CD14-positive monocyte (primary cell): ENCODE data around the gene GPSM1. TPM values are rescaled to one million over a fixed set of nuclear protein-coding genes. Genes with fewer than 3 reads are reported as not detected.

Experiments used
- DNase-seq, 3 donors: peaks; one replicate each; pipeline ENCODE4 v3.0.0-alpha.2; 2011 to 2022
- H2AFZ ChIP-seq: 2 replicates; pipeline ENCODE4 v1.6.0; 2012; ENCODE audit warnings: mild to moderate bottlenecking, low read depth, low read length, inconsistent platforms; ENCODE audit not compliant: insufficient read depth, poor library complexity, severe bottlenecking
- H3K27ac ChIP-seq, 2 donors: 1 replicate in 1 of 2; 2 replicates in 1 of 2; pipeline ENCODE4 v1.5.1; 2012 to 2013; ENCODE audit warnings: low read length in 2 of 2, control low read depth in 1 of 2, inconsistent platforms in 1 of 2, low read depth in 1 of 2, mild to moderate bottlenecking in 1 of 2
- H3K27me3 ChIP-seq, 2 donors: one replicate each; pipeline versions ENCODE4 v1.6.0 to v1.6.1; 2011 to 2013; ENCODE audit warnings: low read length in 2 of 2; ENCODE audit not compliant: control insufficient read depth in 2 of 2, insufficient read depth in 2 of 2
- H3K36me3 ChIP-seq, 2 donors: replicated peaks in 1 of 2; 1 replicate in 1 of 2; 2 replicates in 1 of 2; pipeline versions ENCODE4 v1.5.1 to v1.6.1; 2012 to 2013; ENCODE audit warnings: low read length in 2 of 2, control low read depth in 1 of 2, inconsistent platforms in 1 of 2, mild to moderate bottlenecking in 1 of 2; ENCODE audit not compliant: insufficient read depth in 2 of 2, control insufficient read depth in 1 of 2
- H3K4me1 ChIP-seq, 2 donors: 1 replicate in 1 of 2; 2 replicates in 1 of 2; pipeline versions ENCODE4 v1.5.1 to v1.6.1; 2012 to 2013; ENCODE audit warnings: low read length in 2 of 2, control low read depth in 1 of 2, inconsistent platforms in 1 of 2, mild to moderate bottlenecking in 1 of 2, moderate library complexity in 1 of 2; ENCODE audit not compliant: insufficient read depth in 2 of 2, control insufficient read depth in 1 of 2
- H3K4me2 ChIP-seq: replicated peaks from 2 replicates; pipeline ENCODE3; 2012; ENCODE audit warnings: low read length, moderate library complexity, mild to moderate bottlenecking; ENCODE audit not compliant: poor library complexity, severe bottlenecking; ENCODE audit errors: extremely low read depth
- H3K4me3 ChIP-seq, 3 experiments: fragments of 200-600 bp in 1 of 3; sonication (generic) in 1 of 3; replicated peaks in 1 of 3; 1 replicate in 2 of 3; 2 replicates in 1 of 3; pipeline ENCODE4 v1.5.1; 2011 to 2013; ENCODE audit warnings: low read length in 3 of 3, mild to moderate bottlenecking in 3 of 3, control low read depth in 2 of 3, low read depth in 2 of 3, inconsistent platforms in 1 of 3, moderate library complexity in 1 of 3
- H3K79me2 ChIP-seq: 2 replicates; pipeline ENCODE4 v1.6.0; 2012; ENCODE audit warnings: mild to moderate bottlenecking, control low read depth, inconsistent platforms, low read length, moderate library complexity; ENCODE audit not compliant: insufficient read depth
- H3K9ac ChIP-seq: 2 replicates; pipeline ENCODE4 v1.6.0; 2017; ENCODE audit warnings: low read length, mild to moderate bottlenecking; ENCODE audit not compliant: insufficient read depth, poor library complexity, severe bottlenecking
- H3K9me3 ChIP-seq, 2 donors: replicated peaks in 1 of 2; 1 replicate in 1 of 2; 2 replicates in 1 of 2; pipeline versions ENCODE4 v1.5.1 to v1.6.1; 2012 to 2013; ENCODE audit warnings: low read length in 2 of 2, control low read depth in 1 of 2; ENCODE audit not compliant: control insufficient read depth in 1 of 2, insufficient read depth in 1 of 2
- H4K20me1 ChIP-seq: 2 replicates; pipeline ENCODE4 v1.6.0; 2012; ENCODE audit warnings: mild to moderate bottlenecking, low read length, control low read depth, moderate library complexity; ENCODE audit not compliant: insufficient read depth
- H3K27ac Mint-ChIP-seq, 7 donors: one replicate each; pipeline ENCODE4 v1.8.0; 2020; ENCODE audit warnings: mild to moderate bottlenecking in 7 of 7, mixed read lengths in 7 of 7, moderate library complexity in 6 of 7, inconsistent platforms in 2 of 7
- H3K27me3 Mint-ChIP-seq, 3 donors: one replicate each; pipeline ENCODE4 v1.8.0; 2021 to 2022; ENCODE audit warnings: low read depth in 3 of 3, mild to moderate bottlenecking in 3 of 3, mixed read lengths in 3 of 3, moderate library complexity in 3 of 3, inconsistent platforms in 1 of 3
- H3K36me3 Mint-ChIP-seq, 2 donors: one replicate each; pipeline ENCODE4 v1.8.0; 2020; ENCODE audit warnings: mixed read lengths in 2 of 2, inconsistent platforms in 1 of 2, mild to moderate bottlenecking in 1 of 2
- H3K4me1 Mint-ChIP-seq: one replicate; pipeline ENCODE4 v1.8.0; 2020; ENCODE audit warnings: mild to moderate bottlenecking, mixed read lengths
- H3K4me3 Mint-ChIP-seq, 2 donors: one replicate each; pipeline ENCODE4 v1.8.0; 2020; ENCODE audit warnings: mild to moderate bottlenecking in 2 of 2, mixed read lengths in 2 of 2, moderate library complexity in 1 of 2
- H3K9me3 Mint-ChIP-seq, 7 donors: one replicate each; pipeline ENCODE4 v1.8.0; 2020 to 2022; ENCODE audit warnings: mixed read lengths in 7 of 7, mild to moderate bottlenecking in 6 of 7, moderate library complexity in 6 of 7, inconsistent platforms in 2 of 7
- WGBS: methylation state at CpG from one replicate; pipeline ENCODE4 v1.1.5; 2013; ENCODE audit warnings: missing lambda C conversion rate; ENCODE audit not compliant: insufficient coverage; 5-methylcytosine and 5-hydroxymethylcytosine counted together
- intact Hi-C, 2 donors: fragments of 100-400 bp; cut with micrococcal nuclease; formaldehyde crosslinking; loops; one replicate each; pipeline versions ENCODE4 v1.15.0 to v1.15.1; 2023
- polyA plus RNA-seq, 3 donors: library from polyadenylated mRNA; depleted of rRNA in 1 of 3; unstranded in 2 of 3; stranded (reverse) in 1 of 3; fragments of 300-500 nt in 2 of 3; fragments of >200 nt in 1 of 3; fragmentation: Illumina TruSeq in 2 of 3; gene quantifications; 1 replicate in 2 of 3; 2 replicates in 1 of 3; pipeline ENCODE4 v1.2.3, GENCODE V29; 2012 to 2021
- TF ChIP-seq, protein P1 (sequence below): fragments of 200-600 bp; IDR thresholded peaks from one replicate; pipeline ENCODE4 v1.8.0; 2022; ENCODE audit warnings: antibody characterized with exemption, mild to moderate bottlenecking

GPSM1 gene
- polyA plus RNA-seq, 3 donors, result 0.67 to 3.1 (median 0.73) TPM

DNA sequence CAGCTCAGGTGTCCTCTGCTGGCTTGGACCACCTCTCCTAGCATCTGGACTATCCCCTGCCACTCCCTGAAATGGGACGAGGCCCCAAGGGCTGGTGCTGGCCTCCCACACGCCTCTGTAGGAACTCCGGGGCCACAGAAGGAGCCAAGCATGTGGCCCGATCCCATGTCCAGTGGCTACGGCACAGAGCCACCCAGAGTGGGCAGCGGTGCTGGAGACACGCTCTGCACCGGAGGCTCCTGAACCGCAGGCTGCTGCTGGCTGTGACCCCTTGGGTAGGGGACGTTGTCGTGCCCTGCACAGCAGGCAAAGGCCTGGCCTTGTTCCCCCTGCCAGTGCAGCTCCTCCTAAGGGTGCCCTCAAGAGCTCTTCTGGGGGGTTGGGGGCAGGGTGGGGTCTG is 52.6 kb downstream of the GPSM1 start:
- Histone ChIP-seq H3K4me3 (no peak overlapping the region), H3K27ac (no peak overlapping the region), H2AFZ (no peak overlapping the region), H3K4me2 (no peak overlapping the region), H3K79me2 (no peaks in the 10 kb centered on the region), H3K4me1 (peaks cover 16 to 18% of the 10 kb centered on the region in 2 donors), H3K9me3 (no peaks in the 10 kb centered on the region), H3K36me3 (peaks cover 56 to 69% of the 10 kb centered on the region in 2 donors), H3K9ac (no peak overlapping the region), H3K27me3 (no peaks in the 10 kb centered on the region), H4K20me1 (no peaks in the 10 kb centered on the region)
- no peaks in the 10 kb centered on the region for H3K27me3 Mint-ChIP-seq
- DNase-seq, result no peak
- intact Hi-C loops, result no loop called here
- TF ChIP-seq, protein P1, sequence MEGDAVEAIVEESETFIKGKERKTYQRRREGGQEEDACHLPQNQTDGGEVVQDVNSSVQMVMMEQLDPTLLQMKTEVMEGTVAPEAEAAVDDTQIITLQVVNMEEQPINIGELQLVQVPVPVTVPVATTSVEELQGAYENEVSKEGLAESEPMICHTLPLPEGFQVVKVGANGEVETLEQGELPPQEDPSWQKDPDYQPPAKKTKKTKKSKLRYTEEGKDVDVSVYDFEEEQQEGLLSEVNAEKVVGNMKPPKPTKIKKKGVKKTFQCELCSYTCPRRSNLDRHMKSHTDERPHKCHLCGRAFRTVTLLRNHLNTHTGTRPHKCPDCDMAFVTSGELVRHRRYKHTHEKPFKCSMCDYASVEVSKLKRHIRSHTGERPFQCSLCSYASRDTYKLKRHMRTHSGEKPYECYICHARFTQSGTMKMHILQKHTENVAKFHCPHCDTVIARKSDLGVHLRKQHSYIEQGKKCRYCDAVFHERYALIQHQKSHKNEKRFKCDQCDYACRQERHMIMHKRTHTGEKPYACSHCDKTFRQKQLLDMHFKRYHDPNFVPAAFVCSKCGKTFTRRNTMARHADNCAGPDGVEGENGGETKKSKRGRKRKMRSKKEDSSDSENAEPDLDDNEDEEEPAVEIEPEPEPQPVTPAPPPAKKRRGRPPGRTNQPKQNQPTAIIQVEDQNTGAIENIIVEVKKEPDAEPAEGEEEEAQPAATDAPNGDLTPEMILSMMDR, result no peak
- H3K9me3 Mint-ChIP-seq, result no peaks in the 10 kb centered on the region
- H3K36me3 Mint-ChIP-seq, result peaks cover 32 to 57% of the 10 kb centered on the region in 2 donors
- no peak overlapping the region for H3K27ac Mint-ChIP-seq
- H3K4me3 Mint-ChIP-seq, result no peak overlapping the region
- H3K4me1 Mint-ChIP-seq, result peaks cover 12% of the 10 kb centered on the region
- WGBS, result 90% methylated on average over 11 of the region's 11 CpGs

DNA sequence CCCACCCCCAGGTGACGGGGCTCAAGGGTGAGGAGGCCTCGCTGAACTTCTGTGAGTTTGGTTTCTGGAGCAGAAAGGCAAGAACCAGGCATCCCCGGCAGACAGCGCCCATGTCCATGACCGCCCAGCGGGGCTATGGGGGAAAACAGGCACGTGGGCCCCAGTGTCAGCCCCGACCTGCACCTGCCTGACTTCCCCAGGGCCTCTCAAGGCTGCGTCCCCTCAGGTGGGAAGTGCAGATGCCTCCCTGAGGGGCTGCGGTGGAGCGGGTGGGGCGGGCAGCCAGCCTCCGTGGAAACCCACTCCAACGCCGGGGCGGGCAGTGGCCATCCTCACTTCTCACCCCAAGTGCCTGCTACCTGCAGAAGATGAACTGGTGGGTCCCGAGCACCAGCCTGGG is 53.0 kb downstream of the GPSM1 start:
- Histone ChIP-seq H3K27ac (no peak overlapping the region), H4K20me1 (no peaks in the 10 kb centered on the region), H2AFZ (no peak overlapping the region), H3K4me3 (no peak overlapping the region), H3K9me3 (no peaks in the 10 kb centered on the region), H3K4me2 (no peak overlapping the region), H3K4me1 (peaks cover 16 to 18% of the 10 kb centered on the region in 2 donors), H3K27me3 (no peaks in the 10 kb centered on the region), H3K9ac (no peak overlapping the region), H3K79me2 (no peaks in the 10 kb centered on the region), H3K36me3 (peaks cover 56 to 74% of the 10 kb centered on the region in 2 donors)
- intact Hi-C loops, result no loop called here
- 99% methylated on average over 15 of the region's 17 CpGs for WGBS
- no peak overlapping the region for H3K27ac Mint-ChIP-seq
- H3K4me1 Mint-ChIP-seq, result peaks cover 12% of the 10 kb centered on the region
- peaks cover 35 to 55% of the 10 kb centered on the region in 2 donors for H3K36me3 Mint-ChIP-seq
- H3K27me3 Mint-ChIP-seq, result no peaks in the 10 kb centered on the region
- no peak for DNase-seq
- H3K4me3 Mint-ChIP-seq, result no peak overlapping the region
- TF ChIP-seq, protein P1, result no peak
- H3K9me3 Mint-ChIP-seq, result no peaks in the 10 kb centered on the region
